ENCODE data around the gene SPATA12.
A peak's percentile ranks its signal among the peaks of the same experiment; 100 is the strongest.

- TF ChIP-seq CTCF (IDR thresholded peaks at IDR 0.05) = peak in 1 of 4 experiments; percentile 13
- TF ChIP-seq POLR2A (IDR thresholded peaks at IDR 0.05) = no peak
- TF ChIP-seq POLR2AphosphoS5 (IDR thresholded peaks at IDR 0.05) = peak in 1 of 4 donors; percentile 11
Measured at GRCh38 chr3:57011022-57011421, 49.4 kb upstream of the SPATA12 start.

All from sigmoid colon (tissue), 4 donors.